GM18507 (cell line): ENCODE results near the gene TFB1M.
"Not testable (repeated sequence)": the region's sequence is repeated elsewhere in the genome, so short reads cannot be mapped to it uniquely, and the experiment has no call there.

Experiments used
- DNase-seq: peaks from one replicate; pipeline ENCODE4 v3.0.0; 2011; ENCODE audit warnings: low read depth; ENCODE audit not compliant: insufficient read length; ENCODE audit errors: extremely low spot score
- FAIRE-seq: peaks from 2 replicates; lab custom pipeline; 2011; peaks lifted over from hg19 to GRCh38; lab: Jason Lieb, UNC

The TFB1M gene

DNA sequence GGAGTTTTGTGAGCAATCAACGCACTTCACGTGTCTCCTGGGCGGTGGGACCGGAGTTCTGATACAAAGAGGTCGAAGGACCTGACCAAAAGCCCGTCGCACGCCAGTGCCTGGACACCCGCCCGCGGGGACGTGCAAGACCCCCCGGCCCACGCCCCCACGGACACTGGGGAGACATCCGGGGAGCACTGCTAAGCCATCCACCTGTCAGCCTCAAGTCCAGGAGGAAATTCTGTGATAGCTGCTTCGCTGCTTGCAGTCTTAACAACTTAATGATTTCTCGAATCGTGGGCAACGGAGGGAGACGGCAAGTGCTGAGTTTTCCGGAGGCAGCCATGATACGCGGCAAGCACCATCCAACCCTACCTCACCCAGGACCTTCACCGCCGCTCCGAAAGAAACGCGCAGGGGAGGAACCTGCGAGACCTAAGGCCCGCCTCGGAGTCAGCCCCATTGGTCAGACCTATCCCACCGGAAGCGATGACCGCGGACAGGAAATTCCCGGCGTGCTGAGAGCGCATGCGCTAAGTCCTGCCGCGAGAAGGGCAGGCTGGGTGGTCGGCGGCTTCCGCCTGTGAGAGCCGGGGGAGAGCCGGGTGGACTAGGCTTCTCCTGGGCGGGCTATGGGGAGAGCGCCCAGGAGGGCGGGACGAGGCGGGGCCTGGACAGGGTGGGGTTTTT, at the start of gene TFB1M:
TFB1M (minus strand) TSS at position 393 of the 681 bp plus-strand sequence; CDS start at position 337, 56 bp downstream.
- FAIRE-seq (peak; percentile 100), DNase-seq (peak; percentile 84)

DNA sequence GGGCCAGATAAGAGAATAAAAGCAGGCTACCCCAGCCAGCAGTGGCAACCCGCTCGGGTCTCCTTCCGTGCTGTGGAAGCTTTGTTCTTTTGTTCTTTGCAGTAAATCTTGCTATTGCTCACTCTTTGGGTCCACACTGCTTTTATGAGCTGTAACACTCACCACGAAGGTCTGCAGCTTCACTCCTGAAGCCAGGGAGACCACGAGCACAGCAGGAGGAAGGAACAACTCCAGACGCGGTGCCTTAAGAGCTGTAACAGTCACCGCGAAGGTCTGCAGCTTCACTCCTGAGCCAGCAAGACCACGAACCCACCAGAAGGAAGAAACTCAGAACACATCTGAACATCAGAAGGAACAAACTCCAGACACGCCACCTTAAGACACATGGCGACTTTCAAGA, 49.7 kb upstream of the TFB1M start:
- DNase-seq, FAIRE-seq: not testable (repeated sequence)

DNA sequence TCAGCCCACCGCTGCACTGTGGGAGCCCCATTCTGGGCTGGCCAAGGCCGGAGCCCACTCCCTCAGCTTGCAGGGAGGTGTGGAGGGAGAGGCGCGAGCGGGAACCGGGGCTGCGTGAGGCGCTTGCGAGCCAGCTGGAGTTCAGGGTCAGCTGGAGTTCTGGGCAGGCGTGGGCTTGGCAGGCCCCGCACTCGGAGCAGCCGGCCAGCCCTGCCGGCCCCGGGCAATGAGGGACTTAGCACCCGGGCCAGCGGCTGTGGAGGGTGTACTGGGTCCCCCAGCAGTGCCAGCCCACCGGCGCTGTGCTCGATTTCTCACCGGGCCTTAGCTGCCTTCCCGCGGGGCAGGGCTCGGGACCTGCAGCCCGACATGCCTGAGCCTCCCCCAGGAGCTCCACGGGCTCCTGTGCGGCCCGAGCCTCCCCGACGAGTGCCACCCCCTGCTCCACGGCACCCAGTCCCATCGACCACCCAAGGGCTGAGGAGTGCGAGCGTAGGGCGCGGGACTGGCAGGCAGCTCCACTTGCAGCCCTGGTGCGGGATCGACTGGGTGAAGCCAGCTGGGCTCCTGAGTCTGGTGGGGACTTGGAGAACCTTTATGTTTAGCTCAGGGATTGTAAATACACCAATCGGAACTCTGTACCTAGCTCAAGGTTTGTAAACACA, 48.8 kb upstream of the TFB1M start:
- FAIRE-seq, DNase-seq: not testable (repeated sequence)

DNA sequence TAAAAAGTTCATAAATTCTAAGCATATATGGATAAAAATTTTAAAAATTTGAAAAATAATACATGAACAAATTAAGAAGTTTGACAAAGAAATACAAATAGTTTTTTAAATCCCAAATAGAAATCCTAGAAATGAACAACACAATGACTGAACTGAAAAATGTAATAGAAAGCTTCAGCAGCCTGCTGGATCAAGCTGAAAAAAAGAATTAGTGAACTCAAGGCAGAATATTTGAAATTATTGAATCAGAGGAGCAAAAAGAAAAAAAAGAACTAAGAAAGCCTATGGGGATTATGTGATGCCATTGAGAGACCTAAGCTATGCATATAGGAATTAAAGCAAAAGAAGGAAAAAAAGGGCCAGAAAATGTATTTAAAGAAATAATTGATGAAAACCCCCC, 39.9 kb upstream of the TFB1M start:
- FAIRE-seq (no peak), DNase-seq (no peak)

DNA sequence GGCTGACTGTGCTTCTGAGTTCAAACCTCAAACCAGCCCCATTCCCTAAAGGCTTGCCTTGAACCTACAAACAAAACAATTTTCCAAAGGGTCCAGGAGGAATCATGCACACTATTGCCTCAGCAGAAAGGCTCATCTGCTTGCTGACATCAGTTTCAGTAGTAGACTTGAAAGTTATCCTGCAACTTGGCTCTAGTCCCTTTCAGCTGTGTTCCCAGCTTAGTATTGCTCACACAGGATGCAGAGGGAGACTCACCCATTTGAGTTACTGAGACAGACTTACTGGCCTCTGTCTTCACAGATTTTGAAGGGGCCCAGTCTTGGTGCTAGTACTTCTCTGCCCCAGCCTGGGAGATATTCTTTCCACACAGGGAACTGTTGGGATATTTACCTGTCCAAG, 38.5 kb upstream of the TFB1M start:
- DNase-seq = no peak
- FAIRE-seq = peak; percentile 71

DNA sequence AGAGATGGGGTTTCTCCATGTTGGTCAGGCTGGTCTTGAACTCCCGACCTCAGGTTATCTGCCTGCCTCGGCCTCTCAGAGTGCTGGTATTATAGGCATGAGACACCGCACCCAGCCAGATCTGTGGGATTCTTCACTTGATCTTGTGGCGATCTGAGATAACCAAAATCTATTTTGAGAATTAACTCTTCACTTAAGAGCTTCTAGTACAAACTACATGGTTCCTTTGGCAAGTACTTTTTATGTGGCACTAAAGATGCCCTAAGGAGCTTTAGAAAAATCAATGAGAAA, 37.8 kb upstream of the TFB1M start:
- DNase-seq (no peak), FAIRE-seq (no peak)

DNA sequence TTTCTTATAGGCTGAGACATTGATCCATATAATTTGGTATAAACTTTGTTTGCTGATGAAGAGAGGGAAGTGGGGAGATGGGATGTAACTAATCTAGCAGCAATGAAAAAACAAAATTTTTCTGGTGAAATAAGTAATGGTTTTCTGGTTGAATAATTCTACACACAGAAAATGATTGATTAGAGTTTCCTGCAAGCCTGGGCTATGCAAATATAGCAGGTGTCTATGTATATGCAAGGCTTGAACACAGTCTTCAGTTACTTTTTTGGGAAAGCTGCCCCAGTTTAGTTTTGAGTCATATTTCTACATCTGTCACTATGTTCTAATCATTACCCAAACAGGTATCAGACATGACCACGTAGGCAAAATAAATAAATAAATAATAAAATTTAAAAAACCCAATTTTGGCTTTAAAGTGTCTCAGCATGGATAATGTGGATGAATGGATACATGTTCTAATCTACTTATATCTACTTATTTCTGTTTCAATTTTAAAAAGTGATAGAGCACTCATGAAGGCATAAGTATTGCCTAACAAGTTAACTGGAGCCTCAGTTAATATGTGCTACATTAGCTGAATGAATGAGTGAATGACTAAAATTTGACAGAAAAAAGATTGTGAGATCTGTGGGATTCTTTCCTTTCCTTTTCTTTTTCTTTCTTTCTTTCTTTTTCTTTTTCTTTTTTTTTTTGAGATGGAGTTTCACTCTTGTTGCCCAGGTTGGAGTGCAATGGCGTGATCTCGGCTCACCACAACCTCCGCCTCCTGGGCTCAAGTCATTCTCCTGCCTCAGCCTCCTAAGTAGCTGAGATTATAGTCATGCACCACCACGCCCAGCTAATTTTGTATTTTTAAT, 37.2 kb upstream of the TFB1M start:
- peak; percentile 95 for FAIRE-seq

DNA sequence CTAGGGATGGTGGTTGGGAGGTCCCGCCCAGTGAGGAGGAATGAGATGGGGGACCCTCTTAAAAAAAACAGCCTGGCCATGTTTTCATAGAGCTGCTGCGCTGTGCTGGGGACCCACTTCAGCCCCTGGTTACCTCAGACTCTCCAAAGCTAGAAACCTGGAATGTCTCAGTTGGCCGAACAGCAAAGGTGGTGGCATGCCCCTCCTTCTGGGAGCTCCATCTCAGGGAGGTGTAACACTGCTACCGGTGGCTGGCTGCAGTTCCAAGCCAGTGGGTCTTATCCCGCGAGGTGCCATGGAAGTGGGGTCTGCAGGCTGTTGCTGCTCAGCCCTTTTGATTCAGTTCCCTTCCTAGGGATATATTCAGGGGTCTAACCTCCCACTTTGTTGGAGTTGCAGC, 35.7 kb upstream of the TFB1M start:
- FAIRE-seq (no peak), DNase-seq (no peak)

More for the DNA sequence above, 37.2 kb upstream of the TFB1M start:
- peak; percentile 71 for DNase-seq

DNA sequence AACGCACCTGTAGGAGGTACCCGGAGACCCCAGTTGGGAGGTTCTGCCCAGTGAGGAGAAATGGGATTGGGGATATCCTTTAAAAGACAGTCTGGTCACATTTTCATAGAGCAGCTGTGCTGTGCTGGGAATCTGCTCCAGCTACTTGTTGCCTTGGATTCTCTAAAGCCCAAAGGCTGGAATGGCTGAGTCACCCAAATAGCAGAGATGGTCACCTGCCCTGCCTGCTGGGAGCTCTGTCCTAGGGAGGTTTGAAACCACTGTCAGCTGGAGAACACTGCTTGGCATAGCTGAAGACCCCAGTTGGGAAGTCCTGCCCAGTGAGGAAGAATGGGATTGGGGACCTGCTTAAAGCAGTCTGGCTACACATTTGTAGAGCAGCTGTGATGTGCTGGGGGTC, 34.8 kb upstream of the TFB1M start:
- no peak for DNase-seq
- FAIRE-seq = no peak

DNA sequence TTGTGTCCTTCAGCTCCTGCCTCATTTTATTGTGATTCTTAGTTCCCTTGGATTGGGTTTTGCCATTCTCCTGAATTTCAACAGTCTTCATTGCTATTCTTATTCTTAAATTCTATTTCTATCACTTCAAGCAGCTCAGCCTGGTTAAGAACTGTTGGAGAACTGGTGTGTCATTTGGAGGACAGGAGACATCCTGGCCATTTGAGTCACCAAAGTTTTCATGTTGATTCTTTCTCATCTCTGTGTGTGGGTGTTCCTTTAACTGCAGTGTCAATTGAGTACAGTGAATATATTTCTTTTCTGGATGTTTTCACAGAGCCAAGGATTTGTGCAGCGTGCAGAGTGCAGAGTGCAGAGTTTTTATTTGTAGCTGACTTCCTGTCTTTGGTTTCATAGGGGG, 33.5 kb upstream of the TFB1M start:
- DNase-seq = no peak
- no peak for FAIRE-seq

DNA sequence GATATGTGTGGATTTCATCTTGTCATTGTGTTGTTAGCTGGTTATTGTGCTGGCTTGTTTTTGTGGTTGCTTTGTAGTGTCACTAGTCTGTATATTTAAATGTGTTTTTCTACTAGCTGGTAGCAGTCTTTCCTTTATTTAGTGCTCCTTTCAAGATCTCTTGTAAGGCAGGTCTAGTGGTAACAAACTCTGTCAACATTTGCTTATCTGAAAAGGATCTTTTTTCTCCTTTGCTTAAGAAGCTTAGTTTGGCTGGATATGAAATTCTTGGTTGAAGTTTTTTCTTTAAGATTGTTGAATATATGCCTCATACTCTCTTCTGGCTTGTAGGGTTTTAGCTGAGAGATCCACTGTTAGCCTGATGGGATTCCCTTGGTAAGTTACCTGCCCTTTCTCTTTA, 32.7 kb upstream of the TFB1M start:
- FAIRE-seq (no peak), DNase-seq (no peak)

DNA sequence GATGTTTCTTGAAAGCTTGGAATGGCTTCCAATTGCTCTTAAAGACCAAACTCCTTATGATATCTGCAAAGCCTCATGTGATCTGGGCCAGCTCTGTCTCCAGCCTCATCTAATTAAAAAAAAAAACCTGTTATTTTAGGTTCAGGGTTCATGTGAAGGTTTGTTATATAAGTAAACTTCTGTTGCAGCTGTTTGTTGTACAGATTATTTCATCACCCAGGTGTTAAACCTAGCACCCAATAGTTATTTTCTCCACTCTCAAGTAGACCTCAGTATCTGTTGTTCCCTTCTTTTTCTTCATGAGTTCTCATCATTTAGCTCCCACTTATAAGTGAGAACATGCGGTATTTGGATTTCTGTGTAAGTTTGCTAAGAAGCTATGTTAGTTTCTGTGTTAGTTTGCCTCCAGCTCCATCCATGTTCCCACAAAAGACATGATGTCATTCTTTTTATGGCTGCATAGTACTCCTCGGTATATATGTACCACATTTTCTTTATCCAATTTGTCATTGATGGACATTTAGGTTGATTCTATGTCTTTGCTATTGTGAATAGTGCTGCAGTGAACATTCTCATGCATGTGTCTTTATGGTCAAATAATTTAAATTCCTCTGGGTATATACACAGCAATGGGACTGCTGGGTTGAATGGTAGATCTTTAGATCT, 30.2 kb upstream of the TFB1M start:
- FAIRE-seq (no peak), DNase-seq (no peak)

DNA sequence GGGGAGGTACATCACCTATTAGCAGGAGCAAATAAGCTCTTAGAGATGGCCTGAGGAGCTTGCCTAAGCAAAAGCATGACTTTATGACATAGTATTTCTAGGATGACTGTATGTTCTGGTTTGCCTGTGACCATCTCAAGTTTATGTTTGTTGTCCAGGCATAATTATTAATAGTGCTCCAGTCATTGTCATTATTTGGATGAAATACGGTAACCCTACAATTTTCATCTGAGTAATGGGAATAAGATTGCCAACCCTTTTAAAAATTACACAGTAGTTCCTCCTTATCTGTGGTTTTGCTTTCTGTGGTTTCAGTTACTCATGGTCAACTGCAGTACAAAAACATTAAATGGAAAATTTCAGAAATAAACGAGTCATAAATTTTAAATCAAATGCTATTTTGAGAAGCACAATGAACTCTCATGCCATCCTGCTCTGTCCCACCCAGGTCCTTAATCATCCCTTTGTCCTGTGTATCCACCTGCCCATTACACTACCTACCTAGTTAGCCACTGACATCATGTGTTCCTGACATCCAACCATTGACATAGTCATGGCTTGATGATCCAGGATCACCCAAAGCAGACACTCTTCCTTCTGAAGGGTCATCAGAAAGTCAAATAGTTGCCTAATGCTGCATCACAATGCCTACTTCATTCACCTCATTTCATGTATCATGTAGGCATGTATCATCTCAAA, 27.0 kb upstream of the TFB1M start:
- DNase-seq (no peak), FAIRE-seq (peak; percentile 82)

DNA sequence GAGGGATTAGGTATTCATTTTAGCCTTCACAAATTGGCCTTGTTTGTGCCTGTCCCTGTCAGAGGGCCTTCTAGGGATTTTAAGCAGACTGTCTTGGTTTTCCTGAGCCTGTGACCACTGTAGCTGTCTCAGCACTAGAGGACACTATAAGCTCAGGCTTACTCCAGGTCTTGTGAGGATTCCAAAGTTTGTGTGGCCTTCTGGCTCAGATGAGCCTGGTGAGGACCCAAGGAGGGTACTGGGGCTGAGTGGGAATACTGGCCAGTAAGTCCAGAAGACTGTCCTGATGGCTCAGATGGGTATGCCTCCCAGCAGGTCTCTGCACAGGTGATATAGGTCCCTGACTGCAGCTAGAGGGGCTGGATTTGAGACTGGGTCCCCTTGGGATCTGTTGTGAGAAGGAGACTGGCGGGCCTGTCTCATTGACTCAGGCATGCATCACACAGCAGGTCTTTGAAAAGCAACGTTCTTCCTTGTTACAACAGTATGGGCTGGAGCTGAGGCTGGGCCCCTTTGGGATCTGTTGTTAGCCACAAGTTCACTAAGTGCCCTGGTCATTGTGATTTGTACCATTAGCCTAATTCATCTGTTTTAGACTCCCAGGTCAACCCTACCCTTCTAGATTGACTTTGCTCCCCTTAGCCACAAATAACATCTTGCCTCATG, 26.3 kb upstream of the TFB1M start:
- peak; percentile 18 for FAIRE-seq
- DNase-seq = no peak

DNA sequence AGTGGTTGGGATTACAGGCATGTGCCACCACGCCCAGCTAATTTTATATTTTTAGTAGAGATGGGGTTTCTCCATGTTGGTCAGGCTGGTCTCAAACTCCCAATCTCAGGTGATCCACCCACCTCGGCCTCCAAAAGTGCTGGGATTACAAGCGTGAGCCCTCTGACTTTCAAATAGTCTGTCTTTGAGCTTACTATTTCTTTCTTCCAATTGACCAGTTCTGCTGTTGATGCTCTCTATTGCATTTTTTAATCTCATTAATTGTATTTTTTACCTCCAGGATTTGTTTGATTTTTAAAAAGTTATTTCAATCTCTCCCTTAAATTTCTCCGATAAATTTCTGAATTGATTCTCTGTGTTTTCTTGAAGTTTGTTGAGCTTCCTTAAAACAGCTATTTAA, 25.6 kb upstream of the TFB1M start:
- not testable (repeated sequence) for FAIRE-seq, DNase-seq

DNA sequence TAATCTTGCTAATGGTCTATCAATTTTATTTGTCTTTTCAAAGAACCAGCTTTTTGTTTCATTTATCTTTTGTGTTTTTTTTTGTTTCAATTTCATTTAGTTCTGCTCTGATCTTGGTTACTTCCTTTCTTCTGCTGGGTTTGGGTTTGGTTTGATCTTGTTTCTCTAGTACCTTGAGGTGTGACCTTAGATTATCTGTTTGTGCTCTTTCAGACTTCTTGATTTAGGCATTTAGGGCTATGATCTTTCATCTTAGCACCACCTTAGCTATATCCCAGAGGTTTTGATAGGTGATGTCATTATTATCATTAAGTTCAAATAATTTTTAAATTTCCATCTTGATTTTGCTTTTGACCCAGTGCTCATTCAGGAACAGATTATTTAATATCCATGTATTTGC, 24.0 kb upstream of the TFB1M start:
- not testable (repeated sequence) for DNase-seq, FAIRE-seq

DNA sequence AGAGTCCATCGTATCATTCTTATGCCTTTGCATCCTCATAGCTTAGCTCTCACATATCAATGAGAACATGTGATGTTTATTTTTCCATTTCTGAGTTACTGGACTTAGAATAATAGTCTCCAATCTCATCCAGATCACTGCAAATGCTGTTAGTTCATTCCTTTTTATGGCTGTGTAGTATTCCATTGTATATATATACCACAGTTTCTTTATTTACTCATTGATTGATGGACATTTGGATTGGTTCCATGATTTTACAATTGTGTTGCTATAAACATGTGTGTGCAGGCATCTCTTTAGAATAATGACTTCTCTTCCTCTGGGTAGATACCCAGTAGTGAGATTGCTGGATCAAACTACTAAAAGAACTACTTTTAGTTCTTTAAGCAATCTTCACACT, 21.0 kb upstream of the TFB1M start:
- DNase-seq (no peak), FAIRE-seq (no peak)

DNA sequence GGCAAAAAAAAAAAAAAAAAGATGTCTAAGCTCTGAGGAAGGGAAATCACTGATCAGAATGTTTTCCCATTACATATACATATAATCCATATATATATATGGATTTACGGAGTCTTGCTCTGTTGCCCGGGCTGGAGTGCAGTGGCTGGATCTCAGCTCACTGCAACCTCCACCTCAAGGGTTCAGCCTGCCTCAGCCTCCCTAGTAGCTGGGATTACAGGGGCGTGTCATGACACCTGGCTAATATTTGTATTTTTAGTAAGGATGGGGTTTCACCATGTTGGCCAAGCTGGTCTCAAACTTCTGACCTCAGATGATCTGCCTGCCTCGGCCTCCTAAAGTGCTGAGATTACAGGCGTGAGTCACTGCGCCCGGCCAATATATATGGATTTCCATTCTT, 19.8 kb upstream of the TFB1M start:
- DNase-seq, FAIRE-seq: not testable (repeated sequence)

DNA sequence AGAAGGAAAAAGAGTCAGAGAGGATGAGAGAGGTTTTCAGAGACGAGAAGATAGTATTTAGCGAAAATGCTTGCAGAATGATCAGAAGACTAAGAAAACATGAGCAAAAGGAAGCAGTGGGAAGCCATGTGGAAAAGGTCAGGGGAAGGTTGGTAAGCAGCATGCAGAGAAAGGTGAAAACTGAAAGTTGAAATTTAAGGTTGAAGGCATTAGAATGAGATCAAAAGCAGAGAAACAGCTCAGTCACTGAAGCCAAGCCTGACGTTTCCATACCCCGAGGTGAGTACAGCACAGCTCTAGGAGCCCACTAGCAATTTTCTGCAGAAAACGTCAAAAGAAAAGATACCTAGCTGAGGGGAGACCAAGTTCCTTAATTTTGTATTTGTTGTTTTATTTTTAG, 19.1 kb upstream of the TFB1M start:
- no peak for DNase-seq

More for the DNA sequence above, 19.1 kb upstream of the TFB1M start:
- peak; percentile 92 for FAIRE-seq
